Measurements from ENCODE around the gene CGB8.

- TF ChIP-seq CTCF (IDR thresholded peaks at IDR 0.05; ENCODE audit: low read depth, low read length), result no peak
- no peak for TF ChIP-seq EZH2phosphoT487 (IDR thresholded peaks at IDR 0.05; ENCODE audit: low read depth)
Observed at GRCh38 chr19:49006905-49007304, 42.0 kb downstream of the CGB8 start.

All from OCI-LY3 (cell line).